Hepatocyte (in vitro differentiated cells): ENCODE data around the gene LMCD1.

Experiments used
- EZH2 ChIP-seq: fragments of 200-600 bp; sonication (generic); IDR thresholded peaks from 2 replicates; pipeline ENCODE4 v1.6.1; 2016; ENCODE audit warnings: antibody characterized with exemption, mild to moderate bottlenecking, borderline replicate concordance
- EZH2phosphoT487 ChIP-seq: fragments of 200-600 bp; sonication (generic); IDR thresholded peaks from one replicate; pipeline ENCODE4 v1.6.1; 2018; ENCODE audit warnings: antibody characterized with exemption, mild to moderate bottlenecking, low read depth, moderate library complexity; ENCODE audit not compliant: unreplicated experiment, severe bottlenecking
- TF ChIP-seq, protein P1 (sequence below): fragments of 200-600 bp; sonication (generic); IDR thresholded peaks from 2 replicates; pipeline ENCODE4 v1.5.1; 2016; ENCODE audit warnings: antibody characterized with exemption, mild to moderate bottlenecking; ENCODE audit not compliant: poor library complexity

GRCh38 chr3:8529738-8530525 is 28.3 kb downstream of the LMCD1 start:
- TF ChIP-seq, protein P1, sequence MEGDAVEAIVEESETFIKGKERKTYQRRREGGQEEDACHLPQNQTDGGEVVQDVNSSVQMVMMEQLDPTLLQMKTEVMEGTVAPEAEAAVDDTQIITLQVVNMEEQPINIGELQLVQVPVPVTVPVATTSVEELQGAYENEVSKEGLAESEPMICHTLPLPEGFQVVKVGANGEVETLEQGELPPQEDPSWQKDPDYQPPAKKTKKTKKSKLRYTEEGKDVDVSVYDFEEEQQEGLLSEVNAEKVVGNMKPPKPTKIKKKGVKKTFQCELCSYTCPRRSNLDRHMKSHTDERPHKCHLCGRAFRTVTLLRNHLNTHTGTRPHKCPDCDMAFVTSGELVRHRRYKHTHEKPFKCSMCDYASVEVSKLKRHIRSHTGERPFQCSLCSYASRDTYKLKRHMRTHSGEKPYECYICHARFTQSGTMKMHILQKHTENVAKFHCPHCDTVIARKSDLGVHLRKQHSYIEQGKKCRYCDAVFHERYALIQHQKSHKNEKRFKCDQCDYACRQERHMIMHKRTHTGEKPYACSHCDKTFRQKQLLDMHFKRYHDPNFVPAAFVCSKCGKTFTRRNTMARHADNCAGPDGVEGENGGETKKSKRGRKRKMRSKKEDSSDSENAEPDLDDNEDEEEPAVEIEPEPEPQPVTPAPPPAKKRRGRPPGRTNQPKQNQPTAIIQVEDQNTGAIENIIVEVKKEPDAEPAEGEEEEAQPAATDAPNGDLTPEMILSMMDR, result no peak
- TF ChIP-seq EZH2, result no peak
- TF ChIP-seq EZH2phosphoT487, result no peak
